Measurements from ENCODE around the gene ARHGEF28. TPM values are rescaled to one million over a fixed set of nuclear protein-coding genes. Genes with fewer than 3 reads are reported as not detected.

Gene ARHGEF28
- total and polyA plus RNA-seq, 7 experiments from 2014 or later, result 0.03 to 0.47 TPM; not detected in 5

- Mint-ChIP-seq H3K36me3 (no peaks in the 10 kb centered on the region), H3K27me3 (peaks cover 0 to 6% (median 0%) of the 10 kb centered on the region in 5 donors), H3K27ac (no peak overlapping the region), H3K4me1 (no peaks in the 10 kb centered on the region), H3K4me3 (no peak overlapping the region), H3K9me3 (no peaks in the 10 kb centered on the region)
- no peaks in the 10 kb centered on the region for H3K4me1 ChIP-seq (ENCODE audit: control insufficient read depth in 2 of 2, insufficient read depth in 2 of 2, low read length in 2 of 2)
- H3K4me3 ChIP-seq (ENCODE audit: low read length), result no peak overlapping the region
- no peak for DNase-seq
- no peaks in the 10 kb centered on the region for H3K27me3 ChIP-seq (ENCODE audit: control insufficient read depth in 2 of 2, insufficient read depth in 2 of 2, low read length in 2 of 2)
- ChIA-PET CTCF (interaction anchor here (2.9 kb wide), 1 partner anchor 10 kb away, joined by 10 read pairs; no protein-coding TSS in a partner anchor), POLR2A (no interaction called here)
- no peak for ATAC-seq
- no peak overlapping the region for H3K27ac ChIP-seq (ENCODE audit: low read depth, low read length)
- no peaks in the 10 kb centered on the region for H3K9me3 ChIP-seq (ENCODE audit: control insufficient read depth in 2 of 3, low read length in 3 of 3)
- no peaks in the 10 kb centered on the region for H3K36me3 ChIP-seq (ENCODE audit: control insufficient read depth in 2 of 3, insufficient read depth in 3 of 3, low read length in 3 of 3)
- intact Hi-C loops (cut with micrococcal nuclease), result no loop called here
Observed at GRCh38 chr5:73912821-73913271, 286.9 kb downstream of the ARHGEF28 start.

DNA sequence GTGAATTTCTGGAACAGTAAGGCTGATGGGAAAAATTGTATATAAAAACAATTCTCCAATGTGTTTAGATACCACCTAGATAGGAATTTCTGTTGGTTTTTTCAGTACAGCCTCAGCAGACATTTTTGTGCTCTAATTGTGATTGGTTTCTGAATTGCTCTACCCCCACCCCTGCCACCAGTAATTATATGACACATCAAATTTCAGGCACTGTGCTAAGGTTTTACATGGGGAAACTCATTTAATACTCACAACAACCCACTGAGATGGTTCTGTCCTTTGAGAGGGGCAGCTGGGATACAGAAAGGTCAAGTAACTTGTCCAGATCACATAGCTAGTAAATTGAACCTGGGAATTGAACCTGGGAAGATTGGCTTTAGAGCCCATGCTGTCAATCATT, 288.0 kb downstream of the ARHGEF28 start:
- Histone ChIP-seq H3K4me3 (ENCODE audit: low read length) (no peak overlapping the region), H3K9me3 (ENCODE audit: control insufficient read depth in 2 of 3, low read length in 3 of 3) (no peaks in the 10 kb centered on the region), H3K27ac (ENCODE audit: low read depth, low read length) (no peak overlapping the region), H3K36me3 (ENCODE audit: control insufficient read depth in 2 of 3, insufficient read depth in 3 of 3, low read length in 3 of 3) (no peaks in the 10 kb centered on the region), H3K4me1 (ENCODE audit: control insufficient read depth in 2 of 2, insufficient read depth in 2 of 2, low read length in 2 of 2) (no peaks in the 10 kb centered on the region), H3K27me3 (ENCODE audit: control insufficient read depth in 2 of 2, insufficient read depth in 2 of 2, low read length in 2 of 2) (no peaks in the 10 kb centered on the region)
- DNase-seq (no peak), ATAC-seq (no peak)
- no peak overlapping the region for H3K27ac Mint-ChIP-seq
- H3K4me1 Mint-ChIP-seq, result no peaks in the 10 kb centered on the region
- peaks cover 0 to 7% (median 0%) of the 10 kb centered on the region in 5 donors for H3K27me3 Mint-ChIP-seq
- ChIA-PET POLR2A (no interaction called here), CTCF (interaction anchor here (0.6 to 0.8 kb wide), 2 partner anchors 12 to 28 kb away, joined by 3 read pairs; no protein-coding TSS in a partner anchor)
- H3K9me3 Mint-ChIP-seq, result no peaks in the 10 kb centered on the region
- intact Hi-C loops (cut with micrococcal nuclease), result no loop called here
- H3K36me3 Mint-ChIP-seq, result no peaks in the 10 kb centered on the region
- H3K4me3 Mint-ChIP-seq, result no peak overlapping the region

GRCh38 chr5:73915345-73915744, 289.3 kb downstream of the ARHGEF28 start:
- H3K27me3 ChIP-seq (ENCODE audit: control insufficient read depth in 2 of 2, insufficient read depth in 2 of 2, low read length in 2 of 2), result no peaks in the 10 kb centered on the region
- intact Hi-C loops (cut with micrococcal nuclease), result no loop called here
- POLR2A ChIA-PET, result no interaction called here

DNA sequence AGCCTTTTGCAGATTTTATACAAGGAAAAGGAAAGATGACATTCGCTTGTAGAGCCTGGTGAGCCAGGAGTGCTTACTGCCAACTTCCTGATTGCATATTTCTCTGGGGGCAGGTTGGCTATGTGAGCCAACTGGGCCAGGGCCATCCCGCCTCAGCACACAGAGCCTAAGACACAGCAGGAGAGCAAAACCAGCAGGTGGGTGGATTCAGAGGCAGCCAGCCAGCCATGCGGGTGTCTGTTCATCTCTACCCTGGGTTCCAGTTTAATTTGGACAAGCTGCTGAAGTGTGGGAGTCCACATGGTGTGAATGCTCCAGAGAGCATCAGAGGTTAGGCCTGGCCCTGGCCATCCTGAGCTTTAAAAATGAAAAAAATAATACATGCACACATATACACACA, 291.4 kb downstream of the ARHGEF28 start:
- no peaks in the 10 kb centered on the region for H3K36me3 Mint-ChIP-seq
- H3K9me3 Mint-ChIP-seq, result no peaks in the 10 kb centered on the region
- no peaks in the 10 kb centered on the region for H3K4me1 Mint-ChIP-seq
- Histone ChIP-seq H3K4me1 (ENCODE audit: control insufficient read depth in 2 of 2, insufficient read depth in 2 of 2, low read length in 2 of 2) (no peaks in the 10 kb centered on the region), H3K27ac (ENCODE audit: low read depth, low read length) (no peak overlapping the region), H3K36me3 (ENCODE audit: control insufficient read depth in 2 of 3, insufficient read depth in 3 of 3, low read length in 3 of 3) (no peaks in the 10 kb centered on the region), H3K27me3 (ENCODE audit: control insufficient read depth in 2 of 2, insufficient read depth in 2 of 2, low read length in 2 of 2) (no peaks in the 10 kb centered on the region), H3K9me3 (ENCODE audit: control insufficient read depth in 2 of 3, low read length in 3 of 3) (no peaks in the 10 kb centered on the region), H3K4me3 (ENCODE audit: low read length) (no peak overlapping the region)
- no peak overlapping the region for H3K27ac Mint-ChIP-seq
- ATAC-seq (no peak), DNase-seq (no peak)
- H3K4me3 Mint-ChIP-seq, result no peak overlapping the region
- POLR2A ChIA-PET, result no interaction called here
- CTCF ChIA-PET, result no interaction called here
- peaks cover 0 to 17% (median 0%) of the 10 kb centered on the region in 5 donors for H3K27me3 Mint-ChIP-seq
- intact Hi-C loops (cut with micrococcal nuclease), result no loop called here

More at GRCh38 chr5:73915345-73915744, 289.3 kb downstream of the ARHGEF28 start:
- Mint-ChIP-seq H3K27me3 (peaks cover 0 to 7% (median 0%) of the 10 kb centered on the region in 5 donors), H3K4me3 (no peak overlapping the region), H3K9me3 (no peaks in the 10 kb centered on the region), H3K4me1 (no peaks in the 10 kb centered on the region), H3K36me3 (no peaks in the 10 kb centered on the region), H3K27ac (no peak overlapping the region)
- Histone ChIP-seq H3K4me3 (ENCODE audit: low read length) (no peak overlapping the region), H3K36me3 (ENCODE audit: control insufficient read depth in 2 of 3, insufficient read depth in 3 of 3, low read length in 3 of 3) (no peaks in the 10 kb centered on the region), H3K9me3 (ENCODE audit: control insufficient read depth in 2 of 3, low read length in 3 of 3) (no peaks in the 10 kb centered on the region), H3K27ac (ENCODE audit: low read depth, low read length) (no peak overlapping the region), H3K4me1 (ENCODE audit: control insufficient read depth in 2 of 2, insufficient read depth in 2 of 2, low read length in 2 of 2) (no peaks in the 10 kb centered on the region)
- no peak for DNase-seq
- CTCF ChIA-PET, result interaction anchor here (0.7 to 1.0 kb wide), 2 partner anchors 13 to 101 kb away, joined by 3 read pairs; no protein-coding TSS in a partner anchor
- no peak for ATAC-seq

- no peaks in the 10 kb centered on the region for H3K9me3 ChIP-seq (ENCODE audit: control insufficient read depth in 2 of 3, low read length in 3 of 3)
- no peaks in the 10 kb centered on the region for H3K4me1 Mint-ChIP-seq
- POLR2A ChIA-PET, result no interaction called here
- H3K4me3 ChIP-seq (ENCODE audit: low read length), result no peak overlapping the region
- H3K27me3 Mint-ChIP-seq, result peaks cover 0 to 16% (median 3%) of the 10 kb centered on the region in 5 donors
- intact Hi-C loops (cut with micrococcal nuclease), result no loop called here
- H3K36me3 Mint-ChIP-seq, result no peaks in the 10 kb centered on the region
- H3K36me3 ChIP-seq (ENCODE audit: control insufficient read depth in 2 of 3, insufficient read depth in 3 of 3, low read length in 3 of 3), result no peaks in the 10 kb centered on the region
- DNase-seq, result no peak
- ATAC-seq, result no peak
- H3K4me3 Mint-ChIP-seq, result no peak overlapping the region
- no peaks in the 10 kb centered on the region for H3K9me3 Mint-ChIP-seq
- H3K4me1 ChIP-seq (ENCODE audit: control insufficient read depth in 2 of 2, insufficient read depth in 2 of 2, low read length in 2 of 2), result no peaks in the 10 kb centered on the region
- no peak overlapping the region for H3K27ac Mint-ChIP-seq
- CTCF ChIA-PET, result no interaction called here
- no peak overlapping the region for H3K27ac ChIP-seq (ENCODE audit: low read depth, low read length)
- no peaks in the 10 kb centered on the region for H3K27me3 ChIP-seq (ENCODE audit: control insufficient read depth in 2 of 2, insufficient read depth in 2 of 2, low read length in 2 of 2)
Observed at GRCh38 chr5:73917891-73918290, 291.9 kb downstream of the ARHGEF28 start.

GRCh38 chr5:73918791-73919221, 292.8 kb downstream of the ARHGEF28 start:
- intact Hi-C loops (cut with micrococcal nuclease), result no loop called here
- Mint-ChIP-seq H3K27me3 (peaks cover 0 to 19% (median 3%) of the 10 kb centered on the region in 5 donors), H3K36me3 (no peaks in the 10 kb centered on the region), H3K9me3 (no peaks in the 10 kb centered on the region), H3K4me3 (peak overlapping the region in 1 of 10 donors; percentile 46), H3K4me1 (no peaks in the 10 kb centered on the region), H3K27ac (no peak overlapping the region)
- CTCF ChIA-PET, result no interaction called here
- no peak overlapping the region for H3K4me3 ChIP-seq (ENCODE audit: low read length)
- ATAC-seq (no peak), DNase-seq (no peak)
- POLR2A ChIA-PET, result no interaction called here
- no peaks in the 10 kb centered on the region for H3K4me1 ChIP-seq (ENCODE audit: control insufficient read depth in 2 of 2, insufficient read depth in 2 of 2, low read length in 2 of 2)
- H3K27ac ChIP-seq (ENCODE audit: low read depth, low read length), result no peak overlapping the region
- no peaks in the 10 kb centered on the region for H3K9me3 ChIP-seq (ENCODE audit: control insufficient read depth in 2 of 3, low read length in 3 of 3)
- no peaks in the 10 kb centered on the region for H3K27me3 ChIP-seq (ENCODE audit: control insufficient read depth in 2 of 2, insufficient read depth in 2 of 2, low read length in 2 of 2)
- H3K36me3 ChIP-seq (ENCODE audit: control insufficient read depth in 2 of 3, insufficient read depth in 3 of 3, low read length in 3 of 3), result no peaks in the 10 kb centered on the region

DNA sequence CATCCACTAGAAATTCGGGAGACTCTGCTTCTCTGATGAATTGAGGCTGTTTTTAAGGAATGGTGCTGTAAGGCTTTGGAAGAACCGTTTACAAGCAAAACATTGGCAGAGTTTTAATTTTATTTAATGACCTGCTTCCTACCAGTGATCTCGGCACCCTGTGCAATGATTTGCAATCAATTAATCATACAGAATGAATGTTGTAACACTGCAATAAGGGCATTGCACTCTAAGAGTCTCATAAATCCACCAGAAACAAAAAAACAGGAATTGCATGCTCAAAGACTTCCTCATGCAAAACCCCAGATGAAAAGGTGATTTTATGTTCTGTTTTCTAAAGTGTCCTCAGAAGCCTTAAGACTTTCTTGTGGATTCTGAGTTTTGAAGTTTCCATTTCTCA, 295.7 kb downstream of the ARHGEF28 start:
- DNase-seq (no peak), ATAC-seq (no peak)
- intact Hi-C loops (cut with micrococcal nuclease), result no loop called here
- Histone ChIP-seq H3K27me3 (ENCODE audit: control insufficient read depth in 2 of 2, insufficient read depth in 2 of 2, low read length in 2 of 2) (no peaks in the 10 kb centered on the region), H3K4me3 (ENCODE audit: low read length) (no peak overlapping the region), H3K4me1 (ENCODE audit: control insufficient read depth in 2 of 2, insufficient read depth in 2 of 2, low read length in 2 of 2) (no peaks in the 10 kb centered on the region), H3K27ac (ENCODE audit: low read depth, low read length) (no peak overlapping the region), H3K36me3 (ENCODE audit: control insufficient read depth in 2 of 3, insufficient read depth in 3 of 3, low read length in 3 of 3) (no peaks in the 10 kb centered on the region), H3K9me3 (ENCODE audit: control insufficient read depth in 2 of 3, low read length in 3 of 3) (no peaks in the 10 kb centered on the region)
- Mint-ChIP-seq H3K27me3 (peaks cover 6 to 31% (median 11%) of the 10 kb centered on the region in 5 donors), H3K4me1 (no peaks in the 10 kb centered on the region), H3K36me3 (no peaks in the 10 kb centered on the region), H3K27ac (no peak overlapping the region), H3K4me3 (no peak overlapping the region), H3K9me3 (no peaks in the 10 kb centered on the region)
- ChIA-PET POLR2A (no interaction called here), CTCF (no interaction called here)

Data from naive thymus-derived CD4-positive, alpha-beta T cell (primary cell).